Calu3 (cell line): Measurements from ENCODE around the gene CSF1R. TPM values are rescaled to one million over a fixed set of nuclear protein-coding genes. Genes with fewer than 3 reads are reported as not detected.

Experiments used
- BruUV-seq: library from RNA; stranded (reverse); fragments of 400-500 nt; replicated peaks from 2 replicates; lab custom pipeline; 2021; lab: Mats Ljungman, UMichigan
- CTCF ChIA-PET: fragments of 300-600 bp; sonication (Branson Sonifier 250); formaldehyde crosslinking; loops from one replicate; lab custom pipeline; 2022; ENCODE audit warnings: antibody characterized with exemption; lab: Charles Lee
- DNase-seq: peaks from one replicate; pipeline ENCODE4 v3.0.0; 2022
- H3K27ac Mint-ChIP-seq: one replicate; pipeline ENCODE4 v1.8.0; 2022; ENCODE audit warnings: mixed read lengths; ENCODE audit not compliant: unreplicated experiment
- H3K27me3 Mint-ChIP-seq: one replicate; pipeline ENCODE4 v1.8.0; 2022; ENCODE audit warnings: mixed read lengths; ENCODE audit not compliant: unreplicated experiment
- H3K36me3 Mint-ChIP-seq: one replicate; pipeline ENCODE4 v1.8.0; 2022; ENCODE audit warnings: mild to moderate bottlenecking, moderate library complexity, mixed read lengths; ENCODE audit not compliant: insufficient read depth, unreplicated experiment
- H3K4me1 Mint-ChIP-seq: one replicate; pipeline ENCODE4 v1.8.0; 2022; ENCODE audit warnings: mild to moderate bottlenecking, low read depth, mixed read lengths; ENCODE audit not compliant: unreplicated experiment
- H3K4me3 Mint-ChIP-seq: one replicate; pipeline ENCODE4 v1.8.0; 2022; ENCODE audit warnings: mild to moderate bottlenecking, low read depth, moderate library complexity, mixed read lengths; ENCODE audit not compliant: unreplicated experiment
- H3K9me3 Mint-ChIP-seq: one replicate; pipeline ENCODE4 v1.8.0; 2022; ENCODE audit warnings: low read depth, mixed read lengths; ENCODE audit not compliant: unreplicated experiment
- CTCF ChIP-seq: fragments of 200-600 bp; IDR thresholded peaks from one replicate; pipeline ENCODE4 v1.8.0; 2022; ENCODE audit warnings: antibody characterized with exemption; ENCODE audit not compliant: unreplicated experiment
- intact Hi-C: fragments of 100-400 bp; cut with micrococcal nuclease; formaldehyde crosslinking; loops from one replicate; pipeline ENCODE4 v1.10.0; 2022; ENCODE audit not compliant: unreplicated experiment
- total RNA-seq: library from RNA; stranded (reverse); gene quantifications from 2 replicates; pipeline ENCODE4 v1.2.3, GENCODE V29; 2022

CSF1R gene
- total RNA-seq, 1 experiment from 2014 or later, result not detected

- no TSS peak for BruUV-seq
- peaks cover 13% of the 10 kb centered on the region for H3K4me1 Mint-ChIP-seq
- intact Hi-C loops, result no loop called here
These were observed 46.4 kb upstream of the CSF1R start for GRCh38 chr5:150132740-150133139.

GRCh38 chr5:150131978-150132694 is 45.8 kb upstream of the CSF1R start:
- Mint-ChIP-seq H3K4me3 (no peak overlapping the region), H3K9me3 (no peaks in the 10 kb centered on the region), H3K36me3 (no peaks in the 10 kb centered on the region), H3K4me1 (peaks cover 8% of the 10 kb centered on the region), H3K27me3 (peaks cover 39% of the 10 kb centered on the region), H3K27ac (no peak overlapping the region)
- intact Hi-C loops, result loop anchor here (2.0 kb wide), 1 partner anchor 305 kb away; no protein-coding TSS in a partner anchor
- no peak for DNase-seq
- no peak for TF ChIP-seq CTCF
- no TSS peak for BruUV-seq
- CTCF ChIA-PET, result no interaction called here

More at GRCh38 chr5:150132740-150133139, 46.4 kb upstream of the CSF1R start:
- H3K27me3 Mint-ChIP-seq, result peaks cover 45% of the 10 kb centered on the region
- no peak for DNase-seq
- CTCF ChIA-PET, result no interaction called here
- no peak overlapping the region for H3K4me3 Mint-ChIP-seq
- no peaks in the 10 kb centered on the region for H3K9me3 Mint-ChIP-seq
- no peak for TF ChIP-seq CTCF
- no peaks in the 10 kb centered on the region for H3K36me3 Mint-ChIP-seq
- no peak overlapping the region for H3K27ac Mint-ChIP-seq

GRCh38 chr5:150131461-150131860 is 45.1 kb upstream of the CSF1R start:
- no peak overlapping the region for H3K27ac Mint-ChIP-seq
- CTCF ChIA-PET, result no interaction called here
- DNase-seq, result no peak
- BruUV-seq, result no TSS peak
- peaks cover 8% of the 10 kb centered on the region for H3K4me1 Mint-ChIP-seq
- no peaks in the 10 kb centered on the region for H3K9me3 Mint-ChIP-seq
- H3K4me3 Mint-ChIP-seq, result no peak overlapping the region
- no peaks in the 10 kb centered on the region for H3K36me3 Mint-ChIP-seq
- TF ChIP-seq CTCF, result no peak
- intact Hi-C loops, result loop anchor here (2.0 kb wide), 1 partner anchor 305 kb away; no protein-coding TSS in a partner anchor
- peaks cover 33% of the 10 kb centered on the region for H3K27me3 Mint-ChIP-seq

- H3K4me3 Mint-ChIP-seq, result no peak overlapping the region
- H3K9me3 Mint-ChIP-seq, result no peaks in the 10 kb centered on the region
- TF ChIP-seq CTCF, result no peak
- no peak for DNase-seq
- peaks cover 27% of the 10 kb centered on the region for H3K27me3 Mint-ChIP-seq
- intact Hi-C loops, result loop anchor here (1.0 to 2.0 kb wide), 2 partner anchors 88 to 306 kb away; no protein-coding TSS in a partner anchor
- no TSS peak for BruUV-seq
- CTCF ChIA-PET, result interaction anchor here (1.0 kb wide), 1 partner anchor 13 kb away, joined by 6 read pairs; no protein-coding TSS in a partner anchor
- peaks cover 8% of the 10 kb centered on the region for H3K4me1 Mint-ChIP-seq
- H3K36me3 Mint-ChIP-seq, result no peaks in the 10 kb centered on the region
- no peak overlapping the region for H3K27ac Mint-ChIP-seq
These were observed 44.2 kb upstream of the CSF1R start for GRCh38 chr5:150130493-150130922.
